ENCODE measurements around the gene FMNL2.

Gene FMNL2

GRCh38 chr2:152565884-152566727 is 231.1 kb downstream of the FMNL2 start:
- no peaks in the 10 kb centered on the region for H3K27me3 ChIP-seq (ENCODE audit: low read length)
- no peaks in the 10 kb centered on the region for H4K20me1 ChIP-seq (ENCODE audit: low read depth, low read length)
- no peaks in the 10 kb centered on the region for H3K9me2 ChIP-seq (replicated peaks; ENCODE audit: insufficient read depth, low read length)
- H3F3A ChIP-seq (ENCODE audit: insufficient read depth), result no peaks in the 10 kb centered on the region
- no peak overlapping the region for H3K4me2 ChIP-seq (ENCODE audit: low read depth, low read length, poor library complexity, severe bottlenecking)
- TF ChIP-seq CTCF (IDR thresholded peaks at IDR 0.05; ENCODE audit: insufficient read depth, low read length, poor library complexity, severe bottlenecking) (no peak), EZH2phosphoT487 (conservative IDR thresholded peaks at IDR 0.05; ENCODE audit: low read length) (no peak)
- no peaks in the 10 kb centered on the region for H3K36me3 ChIP-seq (ENCODE audit: low read length)
- H3K9ac ChIP-seq (ENCODE audit: low read length), result no peak overlapping the region
- no peak overlapping the region for H3K27ac ChIP-seq (ENCODE audit: low read depth, low read length)
- no peak overlapping the region for H2AFZ ChIP-seq (ENCODE audit: low read depth, low read length, severe bottlenecking)
- no peaks in the 10 kb centered on the region for H3K79me2 ChIP-seq (ENCODE audit: insufficient read depth, low read length)
- no peaks in the 10 kb centered on the region for H3K9me3 ChIP-seq (ENCODE audit: insufficient read depth, low read length)
- H3K4me3 ChIP-seq (ENCODE audit: insufficient read depth, low read length, poor library complexity, severe bottlenecking), result no peak overlapping the region

GRCh38 chr2:152566728-152567069 is 231.7 kb downstream of the FMNL2 start:
- H3K4me3 ChIP-seq (ENCODE audit: insufficient read depth, low read length, poor library complexity, severe bottlenecking), result no peak overlapping the region
- no peak for TF ChIP-seq CTCF (IDR thresholded peaks at IDR 0.05; ENCODE audit: insufficient read depth, low read length, poor library complexity, severe bottlenecking)
- TF ChIP-seq EZH2phosphoT487 (conservative IDR thresholded peaks at IDR 0.05; ENCODE audit: low read length), result no peak

GRCh38 chr2:152568531-152568930 is 233.6 kb downstream of the FMNL2 start:
- H3K9ac ChIP-seq (ENCODE audit: low read length), result no peak overlapping the region
- no peaks in the 10 kb centered on the region for H3K27me3 ChIP-seq (ENCODE audit: low read length)
- TF ChIP-seq EZH2phosphoT487 (conservative IDR thresholded peaks at IDR 0.05; ENCODE audit: low read length), result no peak
- TF ChIP-seq CTCF (IDR thresholded peaks at IDR 0.05; ENCODE audit: insufficient read depth, low read length, poor library complexity, severe bottlenecking), result no peak
- no peaks in the 10 kb centered on the region for H3K9me2 ChIP-seq (replicated peaks; ENCODE audit: insufficient read depth, low read length)
- H3K27ac ChIP-seq (ENCODE audit: low read depth, low read length), result no peak overlapping the region
- no peaks in the 10 kb centered on the region for H4K20me1 ChIP-seq (ENCODE audit: low read depth, low read length)
- H2AFZ ChIP-seq (ENCODE audit: low read depth, low read length, severe bottlenecking), result no peak overlapping the region
- H3K4me2 ChIP-seq (ENCODE audit: low read depth, low read length, poor library complexity, severe bottlenecking), result no peak overlapping the region
- H3K36me3 ChIP-seq (ENCODE audit: low read length), result no peaks in the 10 kb centered on the region
- no peaks in the 10 kb centered on the region for H3K9me3 ChIP-seq (ENCODE audit: insufficient read depth, low read length)
- H3F3A ChIP-seq (ENCODE audit: insufficient read depth), result no peaks in the 10 kb centered on the region
- no peaks in the 10 kb centered on the region for H3K79me2 ChIP-seq (ENCODE audit: insufficient read depth, low read length)
- no peak overlapping the region for H3K4me3 ChIP-seq (ENCODE audit: insufficient read depth, low read length, poor library complexity, severe bottlenecking)

More at GRCh38 chr2:152566728-152567069, 231.7 kb downstream of the FMNL2 start:
- no peaks in the 10 kb centered on the region for H3K27me3 ChIP-seq (ENCODE audit: low read length)
- no peak overlapping the region for H3K4me2 ChIP-seq (ENCODE audit: low read depth, low read length, poor library complexity, severe bottlenecking)
- no peaks in the 10 kb centered on the region for H3K79me2 ChIP-seq (ENCODE audit: insufficient read depth, low read length)
- H3K9ac ChIP-seq (ENCODE audit: low read length), result no peak overlapping the region
- H3F3A ChIP-seq (ENCODE audit: insufficient read depth), result no peaks in the 10 kb centered on the region
- H2AFZ ChIP-seq (ENCODE audit: low read depth, low read length, severe bottlenecking), result no peak overlapping the region
- no peaks in the 10 kb centered on the region for H3K9me3 ChIP-seq (ENCODE audit: insufficient read depth, low read length)
- no peak overlapping the region for H3K27ac ChIP-seq (ENCODE audit: low read depth, low read length)
- H3K36me3 ChIP-seq (ENCODE audit: low read length), result no peaks in the 10 kb centered on the region
- no peaks in the 10 kb centered on the region for H3K9me2 ChIP-seq (replicated peaks; ENCODE audit: insufficient read depth, low read length)
- H4K20me1 ChIP-seq (ENCODE audit: low read depth, low read length), result no peaks in the 10 kb centered on the region

Data from SU-DHL-6 (cell line).